WTC11 (cell line): ENCODE measurements around the gene MTOR. TPM values are rescaled to one million over a fixed set of nuclear protein-coding genes. Genes with fewer than 3 reads are reported as not detected.

Experiments used
- ATAC-seq: fragments of 200-7000 bp; cut with Tn5 transposase; 2 replicates; pipeline ENCODE4 v1.10.0; 2021; ENCODE audit warnings: mild to moderate bottlenecking, moderate library complexity
- CTCF ChIA-PET: fragments of 300-600 bp; sonication (Branson Sonifier 250); formaldehyde crosslinking; loops from one replicate; lab custom pipeline; 2021; ENCODE audit warnings: antibody characterized with exemption; lab: Charles Lee
- POLR2A ChIA-PET: fragments of 350-600 bp; sonication (Branson Sonifier 250); formaldehyde crosslinking; loops from one replicate; lab custom pipeline; 2021; ENCODE audit warnings: antibody characterized with exemption; lab: Charles Lee
- DNase-seq: peaks from one replicate; pipeline ENCODE4 v3.0.0; 2021; ENCODE audit warnings: low spot score
- H3K27ac Mint-ChIP-seq: 2 replicates; pipeline ENCODE4 v1.8.0; 2021; ENCODE audit warnings: mixed read lengths
- H3K27me3 Mint-ChIP-seq: 2 replicates; pipeline ENCODE4 v1.8.0; 2021; ENCODE audit warnings: low read depth, mild to moderate bottlenecking, moderate library complexity, mixed read lengths
- H3K36me3 Mint-ChIP-seq: 2 replicates; pipeline ENCODE4 v1.8.0; 2021; ENCODE audit warnings: mixed read lengths
- H3K4me1 Mint-ChIP-seq: 2 replicates; pipeline ENCODE4 v1.8.0; 2022; ENCODE audit warnings: mixed read lengths
- H3K4me3 Mint-ChIP-seq: 2 replicates; pipeline ENCODE4 v1.8.0; 2021; ENCODE audit warnings: mild to moderate bottlenecking, moderate library complexity, mixed read lengths
- H3K9me3 Mint-ChIP-seq: 2 replicates; pipeline ENCODE4 v1.8.0; 2021; ENCODE audit warnings: mixed read lengths
- ESRRA ChIP-seq: sonication (generic); formaldehyde crosslinking; IDR thresholded peaks from 2 replicates; pipeline ENCODE4 v1.8.1; 2022; ENCODE audit warnings: mild to moderate bottlenecking, missing genetic modification reagents, borderline replicate concordance
- ETV6 ChIP-seq: sonication (generic); formaldehyde crosslinking; IDR thresholded peaks from 2 replicates; pipeline ENCODE4 v1.8.1; 2022; ENCODE audit warnings: mild to moderate bottlenecking, missing genetic modification reagents
- FOXP1 ChIP-seq: sonication (generic); formaldehyde crosslinking; IDR thresholded peaks from 2 replicates; pipeline ENCODE4 v1.8.0; 2022; ENCODE audit warnings: missing genetic modification reagents, mild to moderate bottlenecking, moderate library complexity, borderline replicate concordance
- GABPB1 ChIP-seq: sonication (generic); formaldehyde crosslinking; IDR thresholded peaks from 2 replicates; pipeline ENCODE4 v1.8.1; 2023; ENCODE audit warnings: mild to moderate bottlenecking, missing genetic modification reagents
- GTF2I ChIP-seq: fragments of 250-450 bp; sonication (Bioruptor Pico); conservative IDR thresholded peaks from 2 replicates; pipeline ENCODE4 v1.4.0; 2021; ENCODE audit warnings: mild to moderate bottlenecking
- HMGA2 ChIP-seq: fragments of 250-450 bp; sonication (Bioruptor Pico); IDR thresholded peaks from 2 replicates; pipeline ENCODE4 v1.4.0; 2021; ENCODE audit warnings: mild to moderate bottlenecking, moderate library complexity
- SOX15 ChIP-seq: fragments of 250-450 bp; sonication (Bioruptor Pico); IDR thresholded peaks from 2 replicates; pipeline ENCODE4 v1.9.0; 2021; ENCODE audit warnings: mild to moderate bottlenecking
- SP1 ChIP-seq: sonication (generic); formaldehyde crosslinking; conservative IDR thresholded peaks from 2 replicates; pipeline ENCODE4 v1.8.1; 2022; ENCODE audit warnings: missing genetic modification reagents
- USF1 ChIP-seq: sonication (generic); formaldehyde crosslinking; IDR thresholded peaks from 2 replicates; pipeline ENCODE4 v1.8.0; 2022; ENCODE audit warnings: mild to moderate bottlenecking, missing genetic modification reagents
- ZNF317 ChIP-seq: sonication (generic); formaldehyde crosslinking; IDR thresholded peaks from 2 replicates; pipeline ENCODE4 v1.8.1; 2023; ENCODE audit warnings: low read depth, mild to moderate bottlenecking, moderate library complexity, missing genetic modification reagents, borderline replicate concordance
- ZNF396 ChIP-seq: fragments of 250-450 bp; sonication (Bioruptor Pico); IDR thresholded peaks from 2 replicates; pipeline ENCODE4 v1.8.0; 2021; ENCODE audit warnings: mild to moderate bottlenecking, moderate library complexity, borderline replicate concordance
- ZNF416 ChIP-seq: fragments of 250-450 bp; sonication (Bioruptor Pico); IDR thresholded peaks from 2 replicates; pipeline ENCODE4 v1.9.0; 2021; ENCODE audit warnings: mild to moderate bottlenecking, inconsistent platforms
- ZNF423 ChIP-seq: fragments of 250-450 bp; sonication (Bioruptor Pico); IDR thresholded peaks from 2 replicates; pipeline ENCODE4 v2.1.2; 2022; ENCODE audit warnings: mild to moderate bottlenecking, moderate library complexity
- total RNA-seq: library from RNA; stranded (reverse); gene quantifications from 3 replicates; pipeline ENCODE4 v1.2.3, GENCODE V29; 2021
- TF ChIP-seq, protein P1 (sequence below): sonication (generic); formaldehyde crosslinking; IDR thresholded peaks from 2 replicates; pipeline ENCODE4 v1.8.1; 2023; ENCODE audit warnings: mild to moderate bottlenecking, missing genetic modification reagents, moderate library complexity
- TF ChIP-seq, protein P2 (sequence below): sonication (generic); formaldehyde crosslinking; IDR thresholded peaks from 2 replicates; pipeline ENCODE4 v1.8.1; 2022; ENCODE audit warnings: low read depth, mild to moderate bottlenecking, moderate library complexity, missing genetic modification reagents, borderline replicate concordance
- TF ChIP-seq, protein P3 (sequence below): sonication (generic); formaldehyde crosslinking; IDR thresholded peaks from 2 replicates; pipeline ENCODE4 v1.8.1; 2022; ENCODE audit warnings: mild to moderate bottlenecking, missing genetic modification reagents, moderate library complexity, borderline replicate concordance
- TF ChIP-seq, protein P4 (sequence below): fragments of 250-450 bp; sonication (Bioruptor Pico); IDR thresholded peaks from 2 replicates; pipeline ENCODE4 v1.9.0; 2021; ENCODE audit warnings: mild to moderate bottlenecking
- TF ChIP-seq, protein P5 (sequence below): sonication (generic); formaldehyde crosslinking; IDR thresholded peaks from 2 replicates; pipeline ENCODE4 v1.8.0; 2023; ENCODE audit warnings: mild to moderate bottlenecking, missing genetic modification reagents
- TF ChIP-seq, protein P6 (sequence below): sonication (generic); formaldehyde crosslinking; conservative IDR thresholded peaks from 2 replicates; pipeline ENCODE4 v1.8.1; 2022; ENCODE audit warnings: mild to moderate bottlenecking, missing genetic modification reagents

The MTOR gene
- total RNA-seq, 1 experiment from 2014 or later = 65.0 TPM

DNA sequence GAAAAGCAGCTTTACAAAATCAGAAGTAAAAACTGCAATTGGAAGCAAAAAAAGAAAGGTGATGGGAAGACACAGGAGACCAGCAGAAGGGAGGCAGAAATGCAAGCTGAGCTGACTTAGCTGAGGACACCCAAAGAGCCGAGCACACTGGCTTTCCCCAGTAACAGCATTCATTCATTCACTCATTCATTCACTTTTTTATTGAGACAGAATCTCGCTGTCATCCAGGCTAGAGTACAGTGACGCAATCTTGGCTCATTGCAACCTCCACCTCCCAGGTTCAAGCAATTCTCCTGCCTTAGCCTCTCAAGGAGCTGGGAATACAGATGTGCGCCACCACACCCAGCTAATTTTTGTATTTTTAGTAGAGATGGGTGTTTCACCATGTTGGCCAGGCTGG lies 65.0 kb downstream of the MTOR start:
- no peak for ATAC-seq
- Mint-ChIP-seq H3K27ac (no peak overlapping the region), H3K27me3 (no peaks in the 10 kb centered on the region)
- POLR2A ChIA-PET = no interaction called here
- TF ChIP-seq GABPB1 (CRISPR knock-in tag) (no peak), FOXP1 (CRISPR knock-in tag) (no peak), USF1 (no peak)
- TF ChIP-seq, protein P1, sequence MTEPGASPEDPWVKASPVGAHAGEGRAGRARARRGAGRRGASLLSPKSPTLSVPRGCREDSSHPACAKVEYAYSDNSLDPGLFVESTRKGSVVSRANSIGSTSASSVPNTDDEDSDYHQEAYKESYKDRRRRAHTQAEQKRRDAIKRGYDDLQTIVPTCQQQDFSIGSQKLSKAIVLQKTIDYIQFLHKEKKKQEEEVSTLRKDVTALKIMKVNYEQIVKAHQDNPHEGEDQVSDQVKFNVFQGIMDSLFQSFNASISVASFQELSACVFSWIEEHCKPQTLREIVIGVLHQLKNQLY (CRISPR knock-in tag) = no peak
- TF ChIP-seq, all 79 proteins: peak for 0
- Mint-ChIP-seq H3K4me3 (no peak overlapping the region), H3K4me1 (no peaks in the 10 kb centered on the region), H3K36me3 (peaks cover 44% of the 10 kb centered on the region), H3K9me3 (no peaks in the 10 kb centered on the region)
- no peak for DNase-seq
- CTCF ChIA-PET = no interaction called here

- no peak for DNase-seq
- no peak overlapping the region for H3K27ac Mint-ChIP-seq
- no peaks in the 10 kb centered on the region for H3K4me1 Mint-ChIP-seq
- H3K36me3 Mint-ChIP-seq = peaks cover 44% of the 10 kb centered on the region
- ChIA-PET POLR2A (no interaction called here), CTCF (no interaction called here)
- no peaks in the 10 kb centered on the region for H3K27me3 Mint-ChIP-seq
- no peaks in the 10 kb centered on the region for H3K9me3 Mint-ChIP-seq
- no peak for ATAC-seq
- no peak overlapping the region for H3K4me3 Mint-ChIP-seq
- TF ChIP-seq SOX15 (CRISPR knock-in tag) = no peak
- TF ChIP-seq, protein P2, sequence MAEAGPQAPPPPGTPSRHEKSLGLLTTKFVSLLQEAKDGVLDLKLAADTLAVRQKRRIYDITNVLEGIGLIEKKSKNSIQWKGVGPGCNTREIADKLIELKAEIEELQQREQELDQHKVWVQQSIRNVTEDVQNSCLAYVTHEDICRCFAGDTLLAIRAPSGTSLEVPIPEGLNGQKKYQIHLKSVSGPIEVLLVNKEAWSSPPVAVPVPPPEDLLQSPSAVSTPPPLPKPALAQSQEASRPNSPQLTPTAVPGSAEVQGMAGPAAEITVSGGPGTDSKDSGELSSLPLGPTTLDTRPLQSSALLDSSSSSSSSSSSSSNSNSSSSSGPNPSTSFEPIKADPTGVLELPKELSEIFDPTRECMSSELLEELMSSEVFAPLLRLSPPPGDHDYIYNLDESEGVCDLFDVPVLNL (CRISPR knock-in tag) = no peak
- TF ChIP-seq, protein P3, sequence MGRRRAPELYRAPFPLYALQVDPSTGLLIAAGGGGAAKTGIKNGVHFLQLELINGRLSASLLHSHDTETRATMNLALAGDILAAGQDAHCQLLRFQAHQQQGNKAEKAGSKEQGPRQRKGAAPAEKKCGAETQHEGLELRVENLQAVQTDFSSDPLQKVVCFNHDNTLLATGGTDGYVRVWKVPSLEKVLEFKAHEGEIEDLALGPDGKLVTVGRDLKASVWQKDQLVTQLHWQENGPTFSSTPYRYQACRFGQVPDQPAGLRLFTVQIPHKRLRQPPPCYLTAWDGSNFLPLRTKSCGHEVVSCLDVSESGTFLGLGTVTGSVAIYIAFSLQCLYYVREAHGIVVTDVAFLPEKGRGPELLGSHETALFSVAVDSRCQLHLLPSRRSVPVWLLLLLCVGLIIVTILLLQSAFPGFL (CRISPR knock-in tag) = no peak
- TF ChIP-seq HMGA2 = no peak
- TF ChIP-seq SP1 (CRISPR knock-in tag) = no peak
- no peak for TF ChIP-seq ESRRA (CRISPR knock-in tag)
- no peak for TF ChIP-seq GTF2I
- TF ChIP-seq, protein P4, sequence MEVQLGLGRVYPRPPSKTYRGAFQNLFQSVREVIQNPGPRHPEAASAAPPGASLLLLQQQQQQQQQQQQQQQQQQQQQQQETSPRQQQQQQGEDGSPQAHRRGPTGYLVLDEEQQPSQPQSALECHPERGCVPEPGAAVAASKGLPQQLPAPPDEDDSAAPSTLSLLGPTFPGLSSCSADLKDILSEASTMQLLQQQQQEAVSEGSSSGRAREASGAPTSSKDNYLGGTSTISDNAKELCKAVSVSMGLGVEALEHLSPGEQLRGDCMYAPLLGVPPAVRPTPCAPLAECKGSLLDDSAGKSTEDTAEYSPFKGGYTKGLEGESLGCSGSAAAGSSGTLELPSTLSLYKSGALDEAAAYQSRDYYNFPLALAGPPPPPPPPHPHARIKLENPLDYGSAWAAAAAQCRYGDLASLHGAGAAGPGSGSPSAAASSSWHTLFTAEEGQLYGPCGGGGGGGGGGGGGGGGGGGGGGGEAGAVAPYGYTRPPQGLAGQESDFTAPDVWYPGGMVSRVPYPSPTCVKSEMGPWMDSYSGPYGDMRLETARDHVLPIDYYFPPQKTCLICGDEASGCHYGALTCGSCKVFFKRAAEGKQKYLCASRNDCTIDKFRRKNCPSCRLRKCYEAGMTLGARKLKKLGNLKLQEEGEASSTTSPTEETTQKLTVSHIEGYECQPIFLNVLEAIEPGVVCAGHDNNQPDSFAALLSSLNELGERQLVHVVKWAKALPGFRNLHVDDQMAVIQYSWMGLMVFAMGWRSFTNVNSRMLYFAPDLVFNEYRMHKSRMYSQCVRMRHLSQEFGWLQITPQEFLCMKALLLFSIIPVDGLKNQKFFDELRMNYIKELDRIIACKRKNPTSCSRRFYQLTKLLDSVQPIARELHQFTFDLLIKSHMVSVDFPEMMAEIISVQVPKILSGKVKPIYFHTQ (CRISPR knock-in tag) = no peak
- no peak for TF ChIP-seq GABPB1 (CRISPR knock-in tag)
Observed at GRCh38 chr1:11196945-11197344, 65.4 kb downstream of the MTOR start.

DNA sequence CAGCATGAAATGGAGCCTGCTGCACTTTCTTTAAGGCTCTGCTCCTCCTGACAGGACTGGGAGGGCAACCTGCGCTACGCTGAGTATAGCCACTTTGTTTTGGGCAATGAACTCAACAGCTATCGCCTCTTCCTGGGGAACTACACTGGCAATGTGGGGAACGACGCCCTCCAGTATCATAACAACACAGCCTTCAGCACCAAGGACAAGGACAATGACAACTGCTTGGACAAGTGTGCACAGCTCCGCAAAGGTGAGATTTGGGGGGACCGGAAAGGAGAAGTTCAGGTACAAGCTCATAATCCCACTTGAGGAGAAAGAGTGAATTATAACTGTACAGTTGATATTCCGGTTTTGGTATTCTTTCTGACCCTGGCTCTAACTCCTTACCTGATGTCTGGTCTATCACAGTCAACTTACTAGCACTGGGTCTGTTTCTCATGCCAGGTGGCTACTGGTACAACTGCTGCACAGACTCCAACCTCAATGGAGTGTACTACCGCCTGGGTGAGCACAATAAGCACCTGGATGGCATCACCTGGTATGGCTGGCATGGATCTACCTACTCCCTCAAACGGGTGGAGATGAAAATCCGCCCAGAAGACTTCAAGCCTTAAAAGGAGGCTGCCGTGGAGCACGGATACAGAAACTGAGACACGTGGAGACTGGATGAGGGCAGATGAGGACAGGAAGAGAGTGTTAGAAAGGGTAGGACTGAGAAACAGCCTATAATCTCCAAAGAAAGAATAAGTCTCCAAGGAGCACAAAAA lies 67.8 kb downstream of the MTOR start:
- ATAC-seq = no peak
- peaks cover 47% of the 10 kb centered on the region for H3K36me3 Mint-ChIP-seq
- ChIA-PET CTCF (no interaction called here), POLR2A (no interaction called here)
- no peaks in the 10 kb centered on the region for H3K9me3 Mint-ChIP-seq
- no peaks in the 10 kb centered on the region for H3K27me3 Mint-ChIP-seq
- no peak for DNase-seq
- no peaks in the 10 kb centered on the region for H3K4me1 Mint-ChIP-seq
- no peak overlapping the region for H3K27ac Mint-ChIP-seq
- no peak overlapping the region for H3K4me3 Mint-ChIP-seq
- TF ChIP-seq ZNF423 (CRISPR knock-in tag) (no peak), ZNF317 (CRISPR knock-in tag) (no peak), HMGA2 (no peak), ZNF416 (CRISPR knock-in tag) (no peak), ETV6 (CRISPR knock-in tag) (no peak), ZNF396 (CRISPR knock-in tag) (no peak)
- TF ChIP-seq, protein P1 (CRISPR knock-in tag) = no peak
- TF ChIP-seq, protein P5, sequence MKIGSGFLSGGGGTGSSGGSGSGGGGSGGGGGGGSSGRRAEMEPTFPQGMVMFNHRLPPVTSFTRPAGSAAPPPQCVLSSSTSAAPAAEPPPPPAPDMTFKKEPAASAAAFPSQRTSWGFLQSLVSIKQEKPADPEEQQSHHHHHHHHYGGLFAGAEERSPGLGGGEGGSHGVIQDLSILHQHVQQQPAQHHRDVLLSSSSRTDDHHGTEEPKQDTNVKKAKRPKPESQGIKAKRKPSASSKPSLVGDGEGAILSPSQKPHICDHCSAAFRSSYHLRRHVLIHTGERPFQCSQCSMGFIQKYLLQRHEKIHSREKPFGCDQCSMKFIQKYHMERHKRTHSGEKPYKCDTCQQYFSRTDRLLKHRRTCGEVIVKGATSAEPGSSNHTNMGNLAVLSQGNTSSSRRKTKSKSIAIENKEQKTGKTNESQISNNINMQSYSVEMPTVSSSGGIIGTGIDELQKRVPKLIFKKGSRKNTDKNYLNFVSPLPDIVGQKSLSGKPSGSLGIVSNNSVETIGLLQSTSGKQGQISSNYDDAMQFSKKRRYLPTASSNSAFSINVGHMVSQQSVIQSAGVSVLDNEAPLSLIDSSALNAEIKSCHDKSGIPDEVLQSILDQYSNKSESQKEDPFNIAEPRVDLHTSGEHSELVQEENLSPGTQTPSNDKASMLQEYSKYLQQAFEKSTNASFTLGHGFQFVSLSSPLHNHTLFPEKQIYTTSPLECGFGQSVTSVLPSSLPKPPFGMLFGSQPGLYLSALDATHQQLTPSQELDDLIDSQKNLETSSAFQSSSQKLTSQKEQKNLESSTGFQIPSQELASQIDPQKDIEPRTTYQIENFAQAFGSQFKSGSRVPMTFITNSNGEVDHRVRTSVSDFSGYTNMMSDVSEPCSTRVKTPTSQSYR (CRISPR knock-in tag) = no peak
- TF ChIP-seq, protein P6, sequence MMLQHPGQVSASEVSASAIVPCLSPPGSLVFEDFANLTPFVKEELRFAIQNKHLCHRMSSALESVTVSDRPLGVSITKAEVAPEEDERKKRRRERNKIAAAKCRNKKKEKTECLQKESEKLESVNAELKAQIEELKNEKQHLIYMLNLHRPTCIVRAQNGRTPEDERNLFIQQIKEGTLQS (CRISPR knock-in tag) = no peak
